Right lobe of liver (tissue), 4 donors: ENCODE measurements around the gene NADSYN1.

Source experiments
- CTCF ChIP-seq, 4 donors: fragments of 200-600 bp in 3 of 4; fragments of 450-650 bp in 1 of 4; IDR thresholded peaks; one replicate each; pipeline versions ENCODE4 v1.5.1 to v1.8.0; 2016 to 2022; ENCODE audit warnings: antibody characterized with exemption in 4 of 4, mild to moderate bottlenecking in 2 of 4
- POLR2A ChIP-seq: fragments of 450-650 bp; IDR thresholded peaks from one replicate; pipeline ENCODE4 v1.6.1; 2017; ENCODE audit warnings: antibody characterized with exemption, mild to moderate bottlenecking
- donor health status: DM: no; HTN: no; CAD: no.
- donor health status: DM: no; HTN: no; CAD: no.
- donor health status: DM: no; HTN: yes; CAD: no.

GRCh38 chr11:71421392-71421950 lies 31.5 kb upstream of the NADSYN1 start:
- TF ChIP-seq CTCF (IDR thresholded peaks at IDR 0.05) (no peak), POLR2A (no peak)
